ENCODE results near the gene MRPS23.

GRCh38 chr17:57869617-57870282, 19.9 kb upstream of the MRPS23 start:
- no peak for TF ChIP-seq ATF6 (CRISPR knock-in tag; IDR thresholded peaks at IDR 0.05)
- no peak for TF ChIP-seq CTCF (IDR thresholded peaks at IDR 0.05 in 2 of 3, conservative IDR thresholded peaks at IDR 0.05 in 1 of 3; ENCODE audit: insufficient read depth in 2 of 3, low read depth in 1 of 3, low read length in 3 of 3)
- no peak for TF ChIP-seq FOXM1 (IDR thresholded peaks at IDR 0.05; ENCODE audit: low read depth)
- no peak for TF ChIP-seq FOXM1 (CRISPR knock-in tag; IDR thresholded peaks at IDR 0.05; ENCODE audit: low read depth)
- TF ChIP-seq NFYB (IDR thresholded peaks at IDR 0.05; ENCODE audit: extremely low read depth, insufficient read length) = no peak
- no peak for TF ChIP-seq TRIM28 (IDR thresholded peaks at IDR 0.05)
- no peak for TF ChIP-seq PHF8 (IDR thresholded peaks at IDR 0.05; ENCODE audit: borderline replicate concordance, low read length)
- no peak for TF ChIP-seq POLR2AphosphoS2 (IDR thresholded peaks at IDR 0.05; ENCODE audit: low read length)
- no peak for TF ChIP-seq EZH2 (IDR thresholded peaks at IDR 0.05; ENCODE audit: borderline replicate concordance, low read depth, low read length)
- TF ChIP-seq PML (IDR thresholded peaks at IDR 0.05; ENCODE audit: low read length) = no peak
- no peak for TF ChIP-seq TAF15 (IDR thresholded peaks at IDR 0.05; ENCODE audit: low read depth, low read length)
- TF ChIP-seq MAX (CRISPR knock-in tag; IDR thresholded peaks at IDR 0.05) = no peak
- no peak for TF ChIP-seq THRA (IDR thresholded peaks at IDR 0.05)

All from K562 (cell line).